Measurements from ENCODE around the gene LILRB3.
"Not testable (repeated sequence)": the region's sequence is repeated elsewhere in the genome, so short reads cannot be mapped to it uniquely, and the experiment has no call there.

Gene LILRB3

GRCh38 chr19:54242234-54242633 lies 19.4 kb upstream of the LILRB3 start:
- DNase-seq, result not testable (repeated sequence)

- DNase-seq, result not testable (repeated sequence)
Measured at GRCh38 chr19:54240372-54241336, 17.8 kb upstream of the LILRB3 start.

- DNase-seq, result not testable (repeated sequence)
Measured at GRCh38 chr19:54239491-54240371, 16.9 kb upstream of the LILRB3 start.

GRCh38 chr19:54233941-54234340 lies 11.1 kb upstream of the LILRB3 start:
- no peak for DNase-seq

- peak; percentile 82 to 87 for DNase-seq
Measured at GRCh38 chr19:54231077-54231931, 8.5 kb upstream of the LILRB3 start.

GRCh38 chr19:54230031-54230430 lies 7.2 kb upstream of the LILRB3 start:
- no peak for DNase-seq

- no peak for DNase-seq
Measured at GRCh38 chr19:54229146-54229545, 6.3 kb upstream of the LILRB3 start.

- DNase-seq, result not testable (repeated sequence)
Measured at GRCh38 chr19:54224619-54225018, 1.8 kb upstream of the LILRB3 start.

- not testable (repeated sequence) for DNase-seq
Measured at GRCh38 chr19:54223937-54224281, 1.1 kb upstream of the LILRB3 start.

- DNase-seq, result not testable (repeated sequence)
Measured at GRCh38 chr19:54223277-54223936, 600 bp upstream of the LILRB3 start.

- DNase-seq, result not testable (repeated sequence)
Measured at GRCh38 chr19:54221947-54222346, 860 bp downstream of the LILRB3 start.

- not testable (repeated sequence) for DNase-seq
Measured at GRCh38 chr19:54219702-54220101, 3.1 kb downstream of the LILRB3 start.

GRCh38 chr19:54218960-54219661 lies 3.7 kb downstream of the LILRB3 start:
- DNase-seq, result no peak

- no peak for DNase-seq
Measured at GRCh38 chr19:54218259-54218658, 4.5 kb downstream of the LILRB3 start.

- DNase-seq, result not testable (repeated sequence)
Measured at GRCh38 chr19:54217517-54218247, 5.1 kb downstream of the LILRB3 start.

- DNase-seq, result no peak
Measured at GRCh38 chr19:54216869-54217268, 5.9 kb downstream of the LILRB3 start.

GRCh38 chr19:54214734-54215133 lies 8.1 kb downstream of the LILRB3 start:
- not testable (repeated sequence) for DNase-seq

- DNase-seq, result not testable (repeated sequence)
Measured at GRCh38 chr19:54214217-54214616, 8.6 kb downstream of the LILRB3 start.

GRCh38 chr19:54211235-54211634 lies 11.6 kb downstream of the LILRB3 start:
- DNase-seq, result no peak

- DNase-seq, result no peak
Measured at GRCh38 chr19:54209811-54210494, 12.9 kb downstream of the LILRB3 start.
